Kidney epithelial cell (primary cell): Measurements from ENCODE around the gene APBA1. TPM values are rescaled to one million over a fixed set of nuclear protein-coding genes. Genes with fewer than 3 reads are reported as not detected.

Source experiments
- DNase-seq: peaks from one replicate; pipeline ENCODE4 v3.0.0-alpha.2; 2010; ENCODE audit warnings: low read depth
- H3K27me3 ChIP-seq: 2 replicates; pipeline ENCODE4 v1.6.0; 2011; ENCODE audit warnings: low read length; ENCODE audit not compliant: control insufficient read depth, insufficient read depth
- H3K36me3 ChIP-seq: 2 replicates; pipeline ENCODE4 v1.5.1; 2011; ENCODE audit warnings: low read length; ENCODE audit not compliant: control insufficient read depth, insufficient read depth
- H3K4me3 ChIP-seq: 2 replicates; pipeline ENCODE4 v1.5.1; 2011; ENCODE audit warnings: low read depth, mild to moderate bottlenecking, control low read depth, low read length
- CTCF ChIP-seq: IDR thresholded peaks from 2 replicates; pipeline ENCODE4 v1.5.1; 2011; ENCODE audit warnings: mild to moderate bottlenecking, moderate library complexity, low read length, control low read depth, inconsistent platforms; ENCODE audit not compliant: insufficient read depth, poor library complexity, severe bottlenecking
- total RNA-seq: library from RNA; depleted of rRNA; stranded (reverse); fragments of >200 nt; gene quantifications from 2 replicates; pipeline ENCODE4 v1.2.3, GENCODE V29; 2015

The APBA1 gene
- total RNA-seq, 1 donor from 2014 or later = 1.1 TPM

- Histone ChIP-seq H3K4me3 (no peak overlapping the region), H3K36me3 (no peaks in the 10 kb centered on the region), H3K27me3 (no peaks in the 10 kb centered on the region)
- TF ChIP-seq CTCF = no peak
- DNase-seq = no peak
Observed at GRCh38 chr9:69583645-69584234, 88.4 kb downstream of the APBA1 start.

DNA sequence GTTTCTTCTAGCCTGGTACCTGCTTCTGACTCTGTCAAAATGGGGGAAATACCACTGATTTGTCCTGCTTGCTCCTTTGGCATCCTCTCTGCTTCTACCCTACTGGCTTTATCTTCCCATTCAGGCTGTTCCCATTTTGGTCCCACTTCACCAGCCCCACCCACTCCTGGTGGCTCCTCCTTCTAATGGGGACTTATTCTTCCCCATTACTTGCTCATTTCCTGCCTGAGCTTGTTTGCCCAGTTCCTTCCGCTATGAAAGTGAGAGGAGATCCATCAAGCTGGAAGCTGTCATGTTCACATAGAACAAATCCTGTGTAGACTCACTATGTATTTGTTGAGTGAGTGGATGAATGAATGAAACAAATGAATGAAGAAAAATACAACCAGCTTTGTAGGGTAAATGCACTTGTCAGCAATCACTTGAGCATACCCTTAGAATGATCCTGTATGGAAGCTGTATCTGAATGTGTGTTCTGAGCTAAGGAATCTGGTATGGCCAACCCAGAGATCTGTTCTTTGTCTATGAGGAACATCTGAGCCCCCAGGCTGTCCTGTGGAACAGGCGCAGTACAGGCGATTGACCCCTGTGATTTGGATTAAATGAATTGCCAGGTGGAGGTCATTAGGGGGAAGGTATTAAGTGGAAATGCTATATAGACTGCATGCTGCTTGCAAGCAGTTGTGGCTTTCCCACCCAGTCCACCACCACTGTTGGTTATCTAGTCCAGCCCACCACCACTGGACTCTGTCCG is 89.5 kb downstream of the APBA1 start:
- TF ChIP-seq CTCF = no peak
- Histone ChIP-seq H3K27me3 (no peaks in the 10 kb centered on the region), H3K36me3 (no peaks in the 10 kb centered on the region), H3K4me3 (no peak overlapping the region)
- no peak for DNase-seq

- no peak for DNase-seq
- no peak overlapping the region for H3K4me3 ChIP-seq
- no peak for TF ChIP-seq CTCF
- H3K27me3 ChIP-seq = no peaks in the 10 kb centered on the region
- H3K36me3 ChIP-seq = no peaks in the 10 kb centered on the region
Observed at GRCh38 chr9:69582018-69582417, 90.2 kb downstream of the APBA1 start.

- no peaks in the 10 kb centered on the region for H3K36me3 ChIP-seq
- DNase-seq = no peak
- TF ChIP-seq CTCF = no peak
- no peaks in the 10 kb centered on the region for H3K27me3 ChIP-seq
- no peak overlapping the region for H3K4me3 ChIP-seq
Observed at GRCh38 chr9:69580582-69581214, 91.5 kb downstream of the APBA1 start.

DNA sequence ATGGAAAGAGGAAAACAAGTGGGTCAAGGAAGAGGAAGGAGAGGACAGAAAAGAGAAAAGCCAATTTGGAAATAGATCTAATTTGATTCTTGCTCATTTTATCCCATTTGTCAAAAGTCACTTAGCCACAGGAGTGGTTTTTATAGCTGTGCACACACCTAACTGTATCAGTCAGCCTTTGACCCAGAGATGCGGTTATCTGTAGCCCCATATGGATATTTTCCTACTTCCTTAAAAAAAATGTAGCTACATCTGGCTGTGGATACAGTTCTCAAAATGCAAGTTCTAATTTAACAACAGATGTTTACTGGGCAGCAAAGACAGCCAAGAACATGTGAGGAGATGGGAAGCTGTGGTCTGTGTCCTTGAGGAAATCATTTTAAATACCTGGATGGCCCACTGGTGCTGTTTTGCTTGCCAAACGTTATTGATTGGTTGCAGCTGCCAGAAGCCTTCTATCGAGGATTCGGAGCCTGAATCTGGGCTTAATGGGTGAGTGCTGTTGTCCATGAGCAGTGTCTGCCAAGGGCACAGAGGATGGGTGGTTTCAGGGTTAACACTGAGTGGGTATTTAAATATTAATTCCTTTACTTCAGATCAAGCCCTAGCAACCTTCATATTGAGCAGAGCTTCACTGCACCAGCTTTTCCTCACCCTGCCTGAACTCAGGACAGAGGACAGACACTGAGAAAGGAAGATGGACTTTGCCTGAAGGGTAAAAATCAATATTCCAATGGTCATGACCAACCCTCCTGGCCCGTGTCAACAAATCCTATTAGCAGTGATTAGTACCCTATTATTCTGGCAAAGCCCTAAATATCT is 92.2 kb downstream of the APBA1 start:
- Histone ChIP-seq H3K4me3 (no peak overlapping the region), H3K36me3 (no peaks in the 10 kb centered on the region), H3K27me3 (no peaks in the 10 kb centered on the region)
- no peak for TF ChIP-seq CTCF
- DNase-seq = no peak
